Smooth muscle cell (in vitro differentiated cells): ENCODE data around the gene CEP192. TPM values are rescaled to one million over a fixed set of nuclear protein-coding genes. Genes with fewer than 3 reads are reported as not detected.

ENCODE experiments used
- DNase-seq: peaks from one replicate; lab custom pipeline; 2025; ENCODE audit not compliant: unreplicated experiment; lab: John Stamatoyannopoulos, UW
- H2AFZ ChIP-seq: fragments of 200-600 bp; sonication (generic); 2 replicates; pipeline ENCODE4 v1.6.0; 2016; ENCODE audit warnings: antibody characterized with exemption, low read depth, mild to moderate bottlenecking
- H3F3A ChIP-seq: fragments of 200-600 bp; sonication (generic); 2 replicates; pipeline ENCODE4 v1.6.0; 2017; ENCODE audit warnings: antibody characterized with exemption, low read depth
- H3K27ac ChIP-seq: fragments of 200-600 bp; sonication (generic); 2 replicates; pipeline ENCODE4 v1.5.1; 2016; ENCODE audit warnings: low read depth, mild to moderate bottlenecking
- H3K27me3 ChIP-seq: fragments of 200-600 bp; sonication (generic); 2 replicates; pipeline ENCODE4 v1.6.1; 2016; ENCODE audit warnings: low read depth, mild to moderate bottlenecking
- H3K36me3 ChIP-seq: fragments of 200-600 bp; sonication (generic); 2 replicates; pipeline ENCODE4 v1.5.1; 2016; ENCODE audit warnings: low read depth
- H3K4me1 ChIP-seq: fragments of 200-600 bp; sonication (generic); 2 replicates; pipeline ENCODE4 v1.5.1; 2016; ENCODE audit warnings: low read depth
- H3K4me2 ChIP-seq: fragments of 200-600 bp; sonication (generic); 2 replicates; pipeline ENCODE4 v1.6.0; 2016; ENCODE audit warnings: mild to moderate bottlenecking
- H3K4me3 ChIP-seq: fragments of 200-600 bp; sonication (generic); 2 replicates; pipeline ENCODE4 v1.5.1; 2016; ENCODE audit warnings: mild to moderate bottlenecking
- H3K79me2 ChIP-seq: fragments of 200-600 bp; sonication (generic); 2 replicates; pipeline ENCODE4 v1.6.0; 2016; ENCODE audit warnings: low read depth, mild to moderate bottlenecking
- H3K9ac ChIP-seq: fragments of 200-600 bp; sonication (generic); 2 replicates; pipeline ENCODE4 v1.6.0; 2016; ENCODE audit warnings: low read depth
- H3K9me3 ChIP-seq: fragments of 200-600 bp; sonication (generic); replicated peaks from 2 replicates; pipeline ENCODE4 v1.5.1; 2016; ENCODE audit warnings: low read depth
- H4K20me1 ChIP-seq: fragments of 200-600 bp; sonication (generic); 2 replicates; pipeline ENCODE4 v1.6.0; 2016; ENCODE audit warnings: low read depth
- WGBS: methylation state at CpG from one replicate; pipeline ENCODE4 v1.1.7; 2016; ENCODE audit warnings: low lambda C conversion rate; 5-methylcytosine and 5-hydroxymethylcytosine counted together
- polyA plus RNA-seq: library from polyadenylated mRNA; unstranded; fragments of >200 nt; fragmentation: Nextera tagmentation; extraction: Ambion mirVana; gene quantifications from 2 replicates; pipeline ENCODE4 v1.2.1, GENCODE V29; 2016
- total RNA-seq: library from RNA; depleted of rRNA; stranded (reverse); fragments of >200 nt; gene quantifications from 2 replicates; pipeline ENCODE4 v1.2.3, GENCODE V29; 2014
- TF ChIP-seq, protein P1 (sequence below): fragments of 200-600 bp; sonication (generic); IDR thresholded peaks from 2 replicates; pipeline ENCODE4 v1.5.1; 2017; ENCODE audit warnings: borderline replicate concordance, mild to moderate bottlenecking, antibody characterized with exemption; ENCODE audit not compliant: insufficient read depth, poor library complexity, severe bottlenecking

Gene CEP192
- total and polyA plus RNA-seq, 2 experiments from 2014 or later: 4.1 to 22.2 TPM

- H3K4me3 ChIP-seq: no peak overlapping the region
- 95% methylated on average over 11 of the region's 12 CpGs for WGBS
- no peaks in the 10 kb centered on the region for H3F3A ChIP-seq
- H3K4me2 ChIP-seq: no peak overlapping the region
- H3K36me3 ChIP-seq: no peaks in the 10 kb centered on the region
- no peaks in the 10 kb centered on the region for H3K79me2 ChIP-seq
- no peak overlapping the region for H2AFZ ChIP-seq
- no peak for DNase-seq
- H3K9ac ChIP-seq: no peak overlapping the region
- H3K27me3 ChIP-seq: no peaks in the 10 kb centered on the region
- H3K9me3 ChIP-seq: no peaks in the 10 kb centered on the region
- TF ChIP-seq, protein P1, sequence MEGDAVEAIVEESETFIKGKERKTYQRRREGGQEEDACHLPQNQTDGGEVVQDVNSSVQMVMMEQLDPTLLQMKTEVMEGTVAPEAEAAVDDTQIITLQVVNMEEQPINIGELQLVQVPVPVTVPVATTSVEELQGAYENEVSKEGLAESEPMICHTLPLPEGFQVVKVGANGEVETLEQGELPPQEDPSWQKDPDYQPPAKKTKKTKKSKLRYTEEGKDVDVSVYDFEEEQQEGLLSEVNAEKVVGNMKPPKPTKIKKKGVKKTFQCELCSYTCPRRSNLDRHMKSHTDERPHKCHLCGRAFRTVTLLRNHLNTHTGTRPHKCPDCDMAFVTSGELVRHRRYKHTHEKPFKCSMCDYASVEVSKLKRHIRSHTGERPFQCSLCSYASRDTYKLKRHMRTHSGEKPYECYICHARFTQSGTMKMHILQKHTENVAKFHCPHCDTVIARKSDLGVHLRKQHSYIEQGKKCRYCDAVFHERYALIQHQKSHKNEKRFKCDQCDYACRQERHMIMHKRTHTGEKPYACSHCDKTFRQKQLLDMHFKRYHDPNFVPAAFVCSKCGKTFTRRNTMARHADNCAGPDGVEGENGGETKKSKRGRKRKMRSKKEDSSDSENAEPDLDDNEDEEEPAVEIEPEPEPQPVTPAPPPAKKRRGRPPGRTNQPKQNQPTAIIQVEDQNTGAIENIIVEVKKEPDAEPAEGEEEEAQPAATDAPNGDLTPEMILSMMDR: no peak
- no peaks in the 10 kb centered on the region for H4K20me1 ChIP-seq
- no peaks in the 10 kb centered on the region for H3K4me1 ChIP-seq
- H3K27ac ChIP-seq: no peak overlapping the region
Observed at GRCh38 chr18:13163167-13163927, 172.2 kb downstream of the CEP192 start.

DNA sequence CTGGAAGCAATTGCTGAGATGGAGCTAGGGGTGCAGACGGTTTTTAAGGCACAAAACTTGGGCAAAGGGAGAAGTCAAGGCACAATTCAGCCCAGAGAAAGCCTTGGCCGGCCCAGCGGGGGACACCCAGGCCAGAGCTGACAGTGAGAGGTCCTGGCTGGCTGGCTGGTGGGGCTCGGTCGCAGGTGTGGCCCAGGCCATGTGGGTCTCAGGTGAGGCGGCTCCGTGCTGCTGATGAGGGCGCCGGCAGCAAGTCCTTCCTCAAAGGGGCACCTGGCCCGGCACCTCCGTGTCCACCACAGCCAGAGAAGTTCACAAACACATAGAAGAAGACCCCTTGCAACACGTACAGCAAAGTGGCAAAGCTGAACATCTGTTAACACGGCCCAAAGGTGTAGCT lies 173.2 kb downstream of the CEP192 start:
- Histone ChIP-seq H3K4me2 (no peak overlapping the region), H2AFZ (no peak overlapping the region), H3K4me1 (no peaks in the 10 kb centered on the region), H3K79me2 (no peaks in the 10 kb centered on the region), H3F3A (no peaks in the 10 kb centered on the region), H3K9me3 (no peaks in the 10 kb centered on the region), H3K27ac (no peak overlapping the region), H4K20me1 (no peaks in the 10 kb centered on the region), H3K9ac (no peak overlapping the region), H3K36me3 (no peaks in the 10 kb centered on the region), H3K27me3 (no peaks in the 10 kb centered on the region), H3K4me3 (no peak overlapping the region)
- TF ChIP-seq, protein P1: no peak
- no peak for DNase-seq
- 93% methylated on average over 13 of the region's 13 CpGs for WGBS

- H3K79me2 ChIP-seq: no peaks in the 10 kb centered on the region
- no peak overlapping the region for H3K27ac ChIP-seq
- 89% methylated on average over 16 of the region's 16 CpGs for WGBS
- no peak overlapping the region for H3K4me3 ChIP-seq
- H2AFZ ChIP-seq: no peak overlapping the region
- H3K9me3 ChIP-seq: no peaks in the 10 kb centered on the region
- TF ChIP-seq, protein P1: no peak
- no peak overlapping the region for H3K4me2 ChIP-seq
- no peaks in the 10 kb centered on the region for H3F3A ChIP-seq
- no peak for DNase-seq
- no peaks in the 10 kb centered on the region for H3K36me3 ChIP-seq
- H3K9ac ChIP-seq: no peak overlapping the region
- H4K20me1 ChIP-seq: no peaks in the 10 kb centered on the region
- H3K4me1 ChIP-seq: no peaks in the 10 kb centered on the region
- no peaks in the 10 kb centered on the region for H3K27me3 ChIP-seq
Observed at GRCh38 chr18:13165636-13166423, 174.7 kb downstream of the CEP192 start.
